ENCODE results near the gene SNX32.

The SNX32 gene

DNA sequence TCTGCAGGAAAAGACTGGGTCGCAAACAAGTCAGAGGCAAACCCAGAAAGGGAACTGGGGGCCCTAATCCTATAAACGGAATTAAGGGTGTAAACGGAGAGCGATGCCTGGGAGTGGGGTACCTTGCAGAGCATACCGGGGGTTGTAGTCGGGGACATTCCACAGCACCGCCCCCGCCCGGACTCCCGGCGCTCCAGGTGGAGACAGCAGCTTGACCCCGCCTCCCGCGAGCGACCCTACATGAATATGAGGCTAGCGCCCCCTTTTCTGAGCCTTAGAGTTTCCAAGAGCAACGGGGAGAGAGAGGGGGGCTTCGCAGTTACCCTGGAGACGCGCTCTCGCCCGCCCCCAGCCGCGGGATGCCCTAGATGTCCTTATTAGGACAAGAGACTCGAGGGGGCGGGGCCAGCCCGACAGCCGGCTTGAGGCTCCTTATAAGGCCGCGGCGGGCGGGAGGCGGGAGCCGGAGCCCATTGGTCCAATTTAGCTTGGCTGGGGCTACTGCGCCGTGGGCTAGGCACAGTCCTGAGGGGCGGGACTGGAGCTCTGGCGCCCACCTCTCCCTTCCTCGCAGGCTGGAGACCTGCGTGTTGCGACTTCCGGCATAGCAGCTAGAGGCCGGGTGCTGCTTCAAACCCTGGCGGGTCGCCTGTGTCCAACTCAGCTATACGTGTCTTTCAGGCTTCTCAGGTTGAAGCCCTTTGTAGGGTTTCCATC lies 25.5 kb downstream of the SNX32 start (continued):
- TF ChIP-seq OVOL3 (tag by site-specific recombination; IDR thresholded peaks at IDR 0.05): no peak
- TF ChIP-seq ZNF600 (tag by site-specific recombination; IDR thresholded peaks at IDR 0.05): no peak
- TF ChIP-seq ZNF19 (tag by site-specific recombination; IDR thresholded peaks at IDR 0.05; ENCODE audit: low read depth): no peak
- no peak for TF ChIP-seq ZNF48 (tag by site-specific recombination; IDR thresholded peaks at IDR 0.05)
- no peak for TF ChIP-seq ZNF175 (tag by site-specific recombination; IDR thresholded peaks at IDR 0.05)
- TF ChIP-seq ZNF311 (tag by site-specific recombination; IDR thresholded peaks at IDR 0.05; ENCODE audit: borderline replicate concordance): no peak
- 0 out of 2 replicates have a peak, but pooled peaks have one; percentile 40 for TF ChIP-seq EGR2 (tag by site-specific recombination; IDR thresholded peaks at IDR 0.05; ENCODE audit: low read depth)
- no peak for TF ChIP-seq ZNF843 (tag by site-specific recombination; IDR thresholded peaks at IDR 0.05)
- no peak for TF ChIP-seq HOXD13 (CRISPR knock-in tag; IDR thresholded peaks at IDR 0.05; ENCODE audit: borderline replicate concordance)
- TF ChIP-seq ZNF629 (tag by site-specific recombination; IDR thresholded peaks at IDR 0.05): no peak; the same call in 1 of the 2 replicates
- TF ChIP-seq ZNF548 (tag by site-specific recombination; IDR thresholded peaks at IDR 0.05): no peak
- TF ChIP-seq, protein P1, sequence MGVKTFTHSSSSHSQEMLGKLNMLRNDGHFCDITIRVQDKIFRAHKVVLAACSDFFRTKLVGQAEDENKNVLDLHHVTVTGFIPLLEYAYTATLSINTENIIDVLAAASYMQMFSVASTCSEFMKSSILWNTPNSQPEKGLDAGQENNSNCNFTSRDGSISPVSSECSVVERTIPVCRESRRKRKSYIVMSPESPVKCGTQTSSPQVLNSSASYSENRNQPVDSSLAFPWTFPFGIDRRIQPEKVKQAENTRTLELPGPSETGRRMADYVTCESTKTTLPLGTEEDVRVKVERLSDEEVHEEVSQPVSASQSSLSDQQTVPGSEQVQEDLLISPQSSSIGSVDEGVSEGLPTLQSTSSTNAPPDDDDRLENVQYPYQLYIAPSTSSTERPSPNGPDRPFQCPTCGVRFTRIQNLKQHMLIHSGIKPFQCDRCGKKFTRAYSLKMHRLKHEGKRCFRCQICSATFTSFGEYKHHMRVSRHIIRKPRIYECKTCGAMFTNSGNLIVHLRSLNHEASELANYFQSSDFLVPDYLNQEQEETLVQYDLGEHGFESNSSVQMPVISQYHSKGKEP (tag by site-specific recombination; IDR thresholded peaks at IDR 0.05): no peak
- TF ChIP-seq ZNF433 (tag by site-specific recombination; IDR thresholded peaks at IDR 0.05; ENCODE audit: low read depth): no peak
- no peak for TF ChIP-seq ZNF214 (tag by site-specific recombination; IDR thresholded peaks at IDR 0.05; ENCODE audit: borderline replicate concordance)
- TF ChIP-seq, protein P2, sequence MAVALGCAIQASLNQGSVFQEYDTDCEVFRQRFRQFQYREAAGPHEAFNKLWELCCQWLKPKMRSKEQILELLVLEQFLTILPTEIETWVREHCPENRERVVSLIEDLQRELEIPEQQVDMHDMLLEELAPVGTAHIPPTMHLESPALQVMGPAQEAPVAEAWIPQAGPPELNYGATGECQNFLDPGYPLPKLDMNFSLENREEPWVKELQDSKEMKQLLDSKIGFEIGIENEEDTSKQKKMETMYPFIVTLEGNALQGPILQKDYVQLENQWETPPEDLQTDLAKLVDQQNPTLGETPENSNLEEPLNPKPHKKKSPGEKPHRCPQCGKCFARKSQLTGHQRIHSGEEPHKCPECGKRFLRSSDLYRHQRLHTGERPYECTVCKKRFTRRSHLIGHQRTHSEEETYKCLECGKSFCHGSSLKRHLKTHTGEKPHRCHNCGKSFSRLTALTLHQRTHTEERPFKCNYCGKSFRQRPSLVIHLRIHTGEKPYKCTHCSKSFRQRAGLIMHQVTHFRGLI (tag by site-specific recombination; IDR thresholded peaks at IDR 0.05): no peak
- TF ChIP-seq ZNF473 (tag by site-specific recombination; IDR thresholded peaks at IDR 0.05): no peak
- TF ChIP-seq ZNF837 (tag by site-specific recombination; IDR thresholded peaks at IDR 0.05): no peak
- TF ChIP-seq, protein P3, sequence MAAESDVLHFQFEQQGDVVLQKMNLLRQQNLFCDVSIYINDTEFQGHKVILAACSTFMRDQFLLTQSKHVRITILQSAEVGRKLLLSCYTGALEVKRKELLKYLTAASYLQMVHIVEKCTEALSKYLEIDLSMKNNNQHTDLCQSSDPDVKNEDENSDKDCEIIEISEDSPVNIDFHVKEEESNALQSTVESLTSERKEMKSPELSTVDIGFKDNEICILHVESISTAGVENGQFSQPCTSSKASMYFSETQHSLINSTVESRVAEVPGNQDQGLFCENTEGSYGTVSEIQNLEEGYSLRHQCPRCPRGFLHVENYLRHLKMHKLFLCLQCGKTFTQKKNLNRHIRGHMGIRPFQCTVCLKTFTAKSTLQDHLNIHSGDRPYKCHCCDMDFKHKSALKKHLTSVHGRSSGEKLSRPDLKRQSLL (tag by site-specific recombination; IDR thresholded peaks at IDR 0.05): 0 out of 2 replicates have a peak, but pooled peaks have one; percentile 41
- TF ChIP-seq, protein P4, sequence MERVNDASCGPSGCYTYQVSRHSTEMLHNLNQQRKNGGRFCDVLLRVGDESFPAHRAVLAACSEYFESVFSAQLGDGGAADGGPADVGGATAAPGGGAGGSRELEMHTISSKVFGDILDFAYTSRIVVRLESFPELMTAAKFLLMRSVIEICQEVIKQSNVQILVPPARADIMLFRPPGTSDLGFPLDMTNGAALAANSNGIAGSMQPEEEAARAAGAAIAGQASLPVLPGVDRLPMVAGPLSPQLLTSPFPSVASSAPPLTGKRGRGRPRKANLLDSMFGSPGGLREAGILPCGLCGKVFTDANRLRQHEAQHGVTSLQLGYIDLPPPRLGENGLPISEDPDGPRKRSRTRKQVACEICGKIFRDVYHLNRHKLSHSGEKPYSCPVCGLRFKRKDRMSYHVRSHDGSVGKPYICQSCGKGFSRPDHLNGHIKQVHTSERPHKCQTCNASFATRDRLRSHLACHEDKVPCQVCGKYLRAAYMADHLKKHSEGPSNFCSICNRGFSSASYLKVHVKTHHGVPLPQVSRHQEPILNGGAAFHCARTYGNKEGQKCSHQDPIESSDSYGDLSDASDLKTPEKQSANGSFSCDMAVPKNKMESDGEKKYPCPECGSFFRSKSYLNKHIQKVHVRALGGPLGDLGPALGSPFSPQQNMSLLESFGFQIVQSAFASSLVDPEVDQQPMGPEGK (tag by site-specific recombination; IDR thresholded peaks at IDR 0.05): peak; percentile 69
- TF ChIP-seq, protein P5, sequence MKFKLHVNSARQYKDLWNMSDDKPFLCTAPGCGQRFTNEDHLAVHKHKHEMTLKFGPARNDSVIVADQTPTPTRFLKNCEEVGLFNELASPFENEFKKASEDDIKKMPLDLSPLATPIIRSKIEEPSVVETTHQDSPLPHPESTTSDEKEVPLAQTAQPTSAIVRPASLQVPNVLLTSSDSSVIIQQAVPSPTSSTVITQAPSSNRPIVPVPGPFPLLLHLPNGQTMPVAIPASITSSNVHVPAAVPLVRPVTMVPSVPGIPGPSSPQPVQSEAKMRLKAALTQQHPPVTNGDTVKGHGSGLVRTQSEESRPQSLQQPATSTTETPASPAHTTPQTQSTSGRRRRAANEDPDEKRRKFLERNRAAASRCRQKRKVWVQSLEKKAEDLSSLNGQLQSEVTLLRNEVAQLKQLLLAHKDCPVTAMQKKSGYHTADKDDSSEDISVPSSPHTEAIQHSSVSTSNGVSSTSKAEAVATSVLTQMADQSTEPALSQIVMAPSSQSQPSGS (tag by site-specific recombination; IDR thresholded peaks at IDR 0.05; ENCODE audit: low read depth): no peak
- 0 out of 2 replicates have a peak, but pooled peaks have one; percentile 13 for TF ChIP-seq KLF9 (tag by site-specific recombination; IDR thresholded peaks at IDR 0.05; ENCODE audit: low read depth)
- no peak for TF ChIP-seq ZNF830 (tag by site-specific recombination; IDR thresholded peaks at IDR 0.05; ENCODE audit: low read depth)
- no peak for TF ChIP-seq ZNF132 (tag by site-specific recombination; IDR thresholded peaks at IDR 0.05; ENCODE audit: borderline replicate concordance)
- no peak for TF ChIP-seq ZNF114 (tag by site-specific recombination; IDR thresholded peaks at IDR 0.05)
- TF ChIP-seq, protein P6, sequence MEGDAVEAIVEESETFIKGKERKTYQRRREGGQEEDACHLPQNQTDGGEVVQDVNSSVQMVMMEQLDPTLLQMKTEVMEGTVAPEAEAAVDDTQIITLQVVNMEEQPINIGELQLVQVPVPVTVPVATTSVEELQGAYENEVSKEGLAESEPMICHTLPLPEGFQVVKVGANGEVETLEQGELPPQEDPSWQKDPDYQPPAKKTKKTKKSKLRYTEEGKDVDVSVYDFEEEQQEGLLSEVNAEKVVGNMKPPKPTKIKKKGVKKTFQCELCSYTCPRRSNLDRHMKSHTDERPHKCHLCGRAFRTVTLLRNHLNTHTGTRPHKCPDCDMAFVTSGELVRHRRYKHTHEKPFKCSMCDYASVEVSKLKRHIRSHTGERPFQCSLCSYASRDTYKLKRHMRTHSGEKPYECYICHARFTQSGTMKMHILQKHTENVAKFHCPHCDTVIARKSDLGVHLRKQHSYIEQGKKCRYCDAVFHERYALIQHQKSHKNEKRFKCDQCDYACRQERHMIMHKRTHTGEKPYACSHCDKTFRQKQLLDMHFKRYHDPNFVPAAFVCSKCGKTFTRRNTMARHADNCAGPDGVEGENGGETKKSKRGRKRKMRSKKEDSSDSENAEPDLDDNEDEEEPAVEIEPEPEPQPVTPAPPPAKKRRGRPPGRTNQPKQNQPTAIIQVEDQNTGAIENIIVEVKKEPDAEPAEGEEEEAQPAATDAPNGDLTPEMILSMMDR (tag by site-specific recombination; IDR thresholded peaks at IDR 0.05): peak; percentile 69; the same call in 1 of the 2 replicates
- TF ChIP-seq ZNF747 (tag by site-specific recombination; IDR thresholded peaks at IDR 0.05): no peak
- TF ChIP-seq, protein P7, sequence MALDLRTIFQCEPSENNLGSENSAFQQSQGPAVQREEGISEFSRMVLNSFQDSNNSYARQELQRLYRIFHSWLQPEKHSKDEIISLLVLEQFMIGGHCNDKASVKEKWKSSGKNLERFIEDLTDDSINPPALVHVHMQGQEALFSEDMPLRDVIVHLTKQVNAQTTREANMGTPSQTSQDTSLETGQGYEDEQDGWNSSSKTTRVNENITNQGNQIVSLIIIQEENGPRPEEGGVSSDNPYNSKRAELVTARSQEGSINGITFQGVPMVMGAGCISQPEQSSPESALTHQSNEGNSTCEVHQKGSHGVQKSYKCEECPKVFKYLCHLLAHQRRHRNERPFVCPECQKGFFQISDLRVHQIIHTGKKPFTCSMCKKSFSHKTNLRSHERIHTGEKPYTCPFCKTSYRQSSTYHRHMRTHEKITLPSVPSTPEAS (tag by site-specific recombination; IDR thresholded peaks at IDR 0.05): no peak
- TF ChIP-seq GLIS2 (tag by site-specific recombination; IDR thresholded peaks at IDR 0.05): peak; percentile 67
- no peak for TF ChIP-seq ZNF223 (tag by site-specific recombination; IDR thresholded peaks at IDR 0.05)

Data from HEK293 (cell line).